Ovary (tissue), 3 donors: ENCODE measurements around the gene SH3TC2.

Experiments used
- CTCF ChIP-seq, 3 donors: fragments of 450-650 bp in 2 of 3; fragments of 200-600 bp in 1 of 3; IDR thresholded peaks; one replicate each; pipeline versions ENCODE4 v1.5.1 to v1.8.0; 2016 to 2022; ENCODE audit warnings: antibody characterized with exemption in 3 of 3, mild to moderate bottlenecking in 1 of 3
- EP300 ChIP-seq: sonication (generic); formaldehyde crosslinking; IDR thresholded peaks from one replicate; pipeline ENCODE4 v1.6.1; 2017; ENCODE audit warnings: antibody characterized with exemption
- POLR2A ChIP-seq: fragments of 450-650 bp; IDR thresholded peaks from one replicate; pipeline ENCODE4 v1.6.1; 2017; ENCODE audit warnings: antibody characterized with exemption, mild to moderate bottlenecking, moderate library complexity
- donor health status: DM: no; HTN: no; CAD: no.

GRCh38 chr5:149045089-149045460, 17.8 kb downstream of the SH3TC2 start:
- TF ChIP-seq CTCF (IDR thresholded peaks at IDR 0.05) (no peak), POLR2A (no peak), EP300 (no peak)
